ES-I3 (cell line): Measurements from ENCODE around the gene PARD6G.
"Not testable (repeated sequence)": the region's sequence is repeated elsewhere in the genome, so short reads cannot be mapped to it uniquely, and the experiment has no call there.

Experiments
- H3K36me3 ChIP-seq: 2 replicates; pipeline ENCODE4 v1.6.1; 2013; ENCODE audit warnings: mild to moderate bottlenecking, low read length, control low read depth, moderate library complexity; ENCODE audit not compliant: insufficient read depth
- H3K4me1 ChIP-seq: 2 replicates; pipeline ENCODE4 v1.6.1; 2013; ENCODE audit warnings: mild to moderate bottlenecking, control low read depth, low read length; ENCODE audit not compliant: insufficient read depth
- H3K9ac ChIP-seq: 2 replicates; pipeline ENCODE4 v1.6.1; 2013; ENCODE audit warnings: low read depth, mild to moderate bottlenecking, low read length, moderate library complexity
- H3K9me3 ChIP-seq: 2 replicates; pipeline ENCODE4 v1.6.1; 2013; ENCODE audit warnings: mild to moderate bottlenecking, low read length, moderate library complexity; ENCODE audit not compliant: control insufficient read depth, insufficient read depth

The PARD6G gene

DNA sequence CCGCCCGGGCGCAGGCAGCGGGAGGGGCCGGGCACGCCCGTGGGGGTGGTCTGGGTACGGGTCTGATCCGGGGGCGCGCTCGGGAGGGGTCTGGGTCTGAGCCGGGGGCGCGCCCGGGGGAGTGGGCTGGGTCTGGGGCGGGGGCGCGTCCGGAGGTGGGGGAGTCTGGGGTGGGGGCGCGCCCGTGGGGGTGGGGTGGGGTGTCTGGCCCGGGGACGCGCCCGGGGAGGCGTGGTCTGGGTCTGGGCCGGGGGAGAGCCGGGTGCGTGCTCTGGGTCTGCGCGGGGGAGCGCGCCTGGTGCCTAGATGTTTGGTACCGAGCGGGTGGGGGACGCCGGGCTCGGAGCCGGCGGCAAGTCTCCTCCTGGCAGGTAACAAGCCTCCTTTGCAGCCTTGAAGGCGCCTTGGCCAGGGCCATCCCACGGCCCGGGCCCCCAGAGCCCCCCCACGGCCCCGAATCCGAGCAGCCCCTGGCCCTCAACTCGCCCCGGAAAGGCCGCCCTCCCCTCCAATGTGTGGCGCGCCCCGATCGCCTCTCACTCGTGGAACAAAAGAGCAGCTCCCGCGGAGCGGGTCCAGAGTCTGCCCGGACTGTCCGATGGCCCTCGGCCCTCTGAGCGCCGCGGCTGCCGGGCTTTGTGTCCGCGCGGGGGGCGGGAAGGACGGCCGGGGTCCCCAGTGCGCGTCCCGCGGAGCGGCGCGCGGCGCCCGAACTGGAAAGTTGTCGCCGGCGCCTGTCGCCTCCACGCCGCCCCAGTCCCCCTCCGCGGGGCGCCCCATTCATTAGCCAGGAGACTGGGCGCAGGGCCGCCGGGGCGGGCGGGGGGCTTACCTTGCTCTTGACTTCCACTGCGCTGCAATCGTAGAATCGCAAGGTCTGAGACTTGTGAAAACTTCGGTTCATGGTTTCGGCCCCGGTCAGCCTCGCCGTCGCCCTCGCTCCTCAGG, 595 bp downstream of the PARD6G start:
- H3K9me3 ChIP-seq: no peaks in the 10 kb centered on the region
- H3K9ac ChIP-seq: peak overlapping the region; percentile 89
- H3K4me1 ChIP-seq: no peaks in the 10 kb centered on the region
- H3K36me3 ChIP-seq: no peaks in the 10 kb centered on the region

DNA sequence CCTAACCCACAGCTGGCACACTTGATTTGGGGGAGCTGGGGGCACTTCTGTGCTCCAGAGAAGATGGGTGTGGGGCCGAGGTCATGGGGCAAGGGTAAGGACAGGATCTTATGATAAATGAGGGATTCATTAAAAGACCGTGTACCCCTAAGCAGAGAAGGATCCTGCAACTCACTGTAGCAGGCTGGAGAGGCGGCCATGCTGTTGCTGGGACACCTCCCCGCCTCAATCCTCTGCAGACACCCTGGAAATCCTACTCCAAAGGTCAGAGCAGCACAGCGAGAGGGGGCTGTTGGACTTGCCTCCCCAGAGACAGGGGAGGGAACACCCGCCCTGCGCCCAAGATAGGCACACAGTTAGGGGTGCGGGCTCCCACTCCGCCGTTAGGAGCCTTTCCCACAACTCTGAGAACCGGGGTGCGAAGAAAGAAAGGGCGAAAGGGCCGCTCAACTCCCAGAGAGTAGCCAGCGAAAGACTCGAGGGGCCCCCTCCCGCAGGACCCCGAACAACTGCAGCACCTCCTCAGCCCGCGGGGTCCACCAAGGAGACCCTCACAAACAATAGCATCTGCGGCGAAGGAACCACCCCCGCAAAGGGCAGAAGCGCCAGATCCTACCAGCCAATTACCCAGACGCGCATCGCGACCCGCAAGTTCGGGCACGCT, 1.4 kb downstream of the PARD6G start:
- Histone ChIP-seq H3K9ac (peak overlapping the region; percentile 68), H3K9me3 (no peaks in the 10 kb centered on the region), H3K36me3 (no peaks in the 10 kb centered on the region), H3K4me1 (no peaks in the 10 kb centered on the region)

DNA sequence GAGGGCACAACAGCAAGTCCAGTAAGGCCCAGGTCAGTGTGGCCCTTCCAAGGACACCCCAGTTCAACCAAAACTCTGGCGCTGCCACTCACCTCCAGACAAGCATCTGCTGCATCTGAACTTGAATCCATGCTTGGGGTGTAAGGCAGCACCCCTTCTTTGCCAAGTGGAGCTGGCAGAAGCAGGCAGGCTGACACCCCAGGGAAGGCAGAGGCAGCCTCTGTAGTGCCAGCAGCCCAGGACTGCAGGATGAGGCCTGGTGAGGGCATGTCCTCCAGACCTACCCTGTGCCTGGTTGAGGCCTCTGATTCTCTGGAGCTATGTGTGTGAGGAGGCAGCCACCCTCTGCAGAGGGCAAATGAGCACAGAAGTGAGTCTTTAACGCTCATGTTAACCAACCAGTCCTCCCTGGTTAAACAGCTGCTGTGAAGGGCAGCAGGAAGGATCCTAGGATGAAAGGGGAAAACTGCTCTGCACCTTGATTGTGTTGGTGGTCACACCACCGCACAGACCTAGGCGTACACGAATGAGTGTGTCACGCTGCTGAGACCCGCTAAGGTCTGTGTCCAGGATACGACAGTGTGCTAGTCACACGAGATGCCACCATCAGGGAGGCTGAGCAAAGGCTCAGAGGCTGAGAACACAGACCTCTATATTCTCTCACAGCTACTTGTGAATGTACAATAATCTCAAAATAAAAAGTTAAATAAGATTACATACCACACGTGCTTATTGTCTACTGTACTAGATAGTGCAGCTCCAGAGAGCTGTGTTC, 2.2 kb downstream of the PARD6G start:
- H3K4me1 ChIP-seq: no peaks in the 10 kb centered on the region; the same call in 1 of the 2 replicates
- H3K9ac ChIP-seq: peak overlapping the region; percentile 68
- H3K36me3 ChIP-seq: no peaks in the 10 kb centered on the region
- H3K9me3 ChIP-seq: no peaks in the 10 kb centered on the region

DNA sequence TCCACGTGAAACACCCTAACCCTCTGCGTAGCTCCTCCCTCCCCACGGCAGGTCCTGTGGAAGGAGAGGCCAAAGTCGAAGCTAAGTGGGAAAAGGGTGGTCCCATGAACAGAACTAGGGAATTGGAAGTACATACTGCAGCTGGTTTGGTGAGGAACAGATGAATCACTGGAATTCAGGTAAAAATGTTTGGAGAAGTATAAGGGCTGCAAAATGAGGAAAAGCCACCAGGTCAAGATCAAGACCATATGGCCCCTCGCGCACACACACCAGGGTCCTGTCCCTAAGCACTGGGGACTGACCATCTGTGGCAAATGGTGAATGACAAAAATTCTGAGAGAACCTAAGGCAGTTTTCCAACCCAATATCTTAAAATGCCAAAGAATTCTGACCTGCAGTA, 3.1 kb downstream of the PARD6G start:
- H3K9me3 ChIP-seq: no peaks in the 10 kb centered on the region
- H3K9ac ChIP-seq: no peak overlapping the region
- no peaks in the 10 kb centered on the region for H3K36me3 ChIP-seq
- H3K4me1 ChIP-seq: no peaks in the 10 kb centered on the region; the same call in 1 of the 2 replicates

DNA sequence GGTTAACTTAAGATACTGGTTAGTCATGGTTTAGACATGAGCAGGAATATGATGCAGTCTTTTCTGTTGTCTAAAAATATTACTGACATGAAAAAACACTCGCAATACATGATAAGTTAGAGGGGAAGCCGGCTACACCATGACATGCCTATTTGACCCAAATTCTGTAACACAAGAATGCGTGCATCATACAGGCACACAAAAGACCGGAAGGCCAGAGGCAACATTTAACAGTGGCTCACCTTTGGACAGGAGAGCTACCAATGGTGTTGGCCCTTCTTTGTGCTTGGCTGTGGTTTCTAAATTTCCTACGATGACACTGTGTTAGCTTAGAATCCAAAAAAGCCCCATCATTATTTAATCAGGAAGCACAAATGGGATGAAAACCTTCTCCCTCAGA, 4.1 kb downstream of the PARD6G start:
- Histone ChIP-seq H3K36me3 (no peaks in the 10 kb centered on the region), H3K9me3 (no peaks in the 10 kb centered on the region), H3K9ac (no peak overlapping the region), H3K4me1 (no peaks in the 10 kb centered on the region; the same call in 1 of the 2 replicates)

DNA sequence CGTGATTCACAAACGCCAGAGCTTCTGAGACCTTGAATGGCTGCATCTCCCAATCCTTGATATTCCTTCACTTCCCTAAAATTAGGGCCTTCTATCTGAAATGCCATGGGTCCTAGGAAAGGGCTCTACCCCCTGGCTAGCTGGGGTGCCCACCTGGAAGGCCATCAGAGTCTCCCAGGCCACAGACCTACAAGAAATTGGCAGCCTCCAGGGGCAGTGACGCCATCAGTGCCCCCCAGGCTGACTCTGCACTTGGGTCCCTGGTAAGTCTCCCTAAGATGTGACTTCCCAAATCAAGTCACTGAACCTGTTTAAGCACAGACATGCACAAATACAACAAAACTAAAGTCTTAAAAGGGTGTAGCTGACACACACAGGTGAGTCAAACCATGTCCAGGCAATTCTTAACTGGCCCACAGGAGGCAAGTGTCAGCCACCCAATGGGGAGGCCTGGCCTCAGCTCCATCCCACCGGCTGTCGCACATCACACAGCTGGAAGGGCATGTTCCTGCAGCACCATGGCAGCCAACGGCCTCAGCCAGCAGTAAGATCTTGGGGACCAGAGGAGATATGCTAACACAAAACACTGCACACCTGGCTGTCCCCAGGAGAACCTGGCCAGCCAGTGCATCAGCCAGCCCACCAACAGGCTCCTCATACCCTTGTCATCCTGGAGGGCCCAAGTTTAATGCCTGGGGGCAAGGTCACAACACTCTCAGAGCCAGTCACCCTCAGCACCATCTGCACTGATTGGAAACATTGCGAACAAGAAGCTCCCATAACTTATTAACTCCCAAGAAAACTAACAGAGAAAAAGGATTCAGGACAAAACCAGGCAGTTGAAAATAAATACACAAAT, 5.2 kb downstream of the PARD6G start:
- no peaks in the 10 kb centered on the region; the same call in 1 of the 2 replicates for H3K4me1 ChIP-seq
- H3K9me3 ChIP-seq: no peaks in the 10 kb centered on the region
- H3K36me3 ChIP-seq: no peaks in the 10 kb centered on the region
- no peak overlapping the region for H3K9ac ChIP-seq

DNA sequence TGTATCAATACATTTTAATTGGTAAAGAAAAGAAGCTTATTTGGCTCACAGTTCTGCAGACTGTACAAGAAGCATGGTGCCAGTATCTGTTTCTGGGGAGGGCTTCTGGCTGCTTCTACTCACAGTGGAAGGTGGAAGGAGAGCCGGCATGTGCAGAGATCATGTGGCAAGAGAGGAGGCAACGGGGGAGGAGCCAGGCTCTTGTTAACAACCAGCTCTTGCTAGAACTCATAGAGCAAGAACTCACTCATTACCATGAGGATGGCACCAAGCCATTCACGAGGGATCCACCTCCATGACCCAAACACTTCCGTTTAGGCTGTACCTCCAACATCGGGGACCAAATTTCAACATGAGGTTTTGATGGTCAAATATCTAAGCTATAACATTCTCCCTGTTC, 7.5 kb downstream of the PARD6G start:
- H3K9ac ChIP-seq: no peak overlapping the region
- no peaks in the 10 kb centered on the region for H3K36me3 ChIP-seq
- no peaks in the 10 kb centered on the region for H3K9me3 ChIP-seq
- no peaks in the 10 kb centered on the region; the same call in 1 of the 2 replicates for H3K4me1 ChIP-seq

DNA sequence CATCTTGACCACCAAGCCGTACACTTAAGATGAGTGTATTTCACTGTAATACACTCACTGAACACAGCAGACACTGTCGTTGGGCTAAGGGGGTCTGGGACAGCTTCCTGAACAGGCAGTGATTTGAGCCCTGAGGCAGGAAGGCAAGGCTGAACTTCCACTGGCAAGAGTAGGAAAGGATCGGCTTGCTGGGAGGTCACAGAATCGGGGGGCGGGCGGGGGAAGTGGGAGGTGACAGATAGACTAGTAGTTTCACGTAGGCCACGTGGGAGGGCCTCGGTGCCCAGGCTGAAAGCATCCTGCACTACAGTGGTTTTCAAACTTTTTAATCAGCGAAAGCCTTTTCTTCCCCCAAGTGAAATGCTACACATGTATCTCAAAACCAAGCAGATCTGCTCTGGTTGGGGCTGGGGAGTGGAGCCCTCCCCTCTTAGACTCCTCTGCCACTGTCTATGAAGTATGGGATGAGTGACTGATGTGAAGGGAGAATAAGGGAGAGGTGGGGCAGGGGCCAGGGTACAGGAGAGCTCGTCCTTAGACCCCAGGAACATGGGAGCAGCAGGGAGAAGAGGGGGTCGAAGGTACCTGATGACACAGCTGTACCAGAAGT, 8.6 kb downstream of the PARD6G start:
- H3K9ac ChIP-seq: no peak overlapping the region
- no peaks in the 10 kb centered on the region; the same call in 1 of the 2 replicates for H3K4me1 ChIP-seq
- no peaks in the 10 kb centered on the region for H3K9me3 ChIP-seq
- H3K36me3 ChIP-seq: no peaks in the 10 kb centered on the region

DNA sequence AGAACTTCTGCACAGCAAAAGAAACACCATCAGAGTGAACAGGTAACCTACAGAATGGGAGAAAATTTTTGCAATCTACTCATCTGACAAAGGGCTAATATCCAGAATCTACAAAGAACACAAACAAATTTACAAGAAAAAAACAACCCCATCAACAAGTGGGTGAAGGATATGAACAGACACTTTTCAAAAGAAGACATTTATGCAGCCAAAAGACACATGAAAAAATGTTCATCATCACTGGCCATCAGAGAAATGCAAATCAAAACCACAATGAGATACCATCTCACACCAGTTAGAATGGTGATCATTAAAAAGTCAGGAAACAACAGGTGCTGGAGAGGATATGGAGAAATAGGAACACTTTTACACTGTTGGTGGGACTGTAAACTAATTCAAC, 9.8 kb downstream of the PARD6G start:
- not testable (repeated sequence) for H3K9me3 ChIP-seq, H3K36me3 ChIP-seq, H3K9ac ChIP-seq, H3K4me1 ChIP-seq

DNA sequence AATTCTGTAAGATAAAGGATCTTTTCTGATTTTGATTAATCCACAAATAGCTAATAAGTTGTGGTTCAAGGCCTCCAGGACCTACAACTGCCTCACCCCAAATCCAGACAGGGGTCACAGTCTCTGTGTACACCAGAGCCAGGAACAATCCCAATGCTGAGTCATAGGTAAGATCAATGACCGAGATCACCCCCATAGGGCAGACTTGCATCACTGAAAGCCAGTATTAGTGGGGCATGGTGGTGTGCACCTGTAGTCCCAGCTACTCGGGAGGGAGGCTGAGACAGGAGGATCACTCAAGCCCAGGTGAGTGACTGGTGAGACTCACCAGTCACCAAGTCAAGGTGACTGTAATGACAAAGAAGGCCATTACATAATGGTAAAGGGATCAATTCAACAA, 12.9 kb downstream of the PARD6G start:
- Histone ChIP-seq H3K4me1 (no peaks in the 10 kb centered on the region), H3K9me3 (no peaks in the 10 kb centered on the region), H3K36me3 (no peaks in the 10 kb centered on the region), H3K9ac (no peak overlapping the region)

DNA sequence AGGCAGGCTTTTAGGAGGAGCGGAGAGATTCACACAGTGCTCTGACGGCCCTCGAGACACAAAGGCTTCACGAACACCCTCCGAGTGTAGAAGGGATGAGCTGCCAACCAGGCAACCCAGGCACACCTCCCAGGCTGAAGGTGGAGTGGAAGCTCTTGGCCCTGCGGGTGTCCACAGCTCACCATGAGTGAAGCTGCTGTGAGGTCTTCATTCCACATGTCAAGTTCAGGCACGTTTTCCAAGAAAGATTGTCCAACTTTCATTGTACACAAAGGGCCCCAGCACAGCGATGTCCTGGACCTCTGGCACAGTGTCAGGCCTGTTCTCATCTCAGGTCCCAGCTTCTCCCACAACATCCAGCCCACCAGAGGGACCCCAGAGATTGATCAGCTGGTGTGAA, 13.4 kb downstream of the PARD6G start:
- Histone ChIP-seq H3K36me3 (no peaks in the 10 kb centered on the region), H3K9ac (no peak overlapping the region), H3K9me3 (no peaks in the 10 kb centered on the region), H3K4me1 (no peaks in the 10 kb centered on the region)

DNA sequence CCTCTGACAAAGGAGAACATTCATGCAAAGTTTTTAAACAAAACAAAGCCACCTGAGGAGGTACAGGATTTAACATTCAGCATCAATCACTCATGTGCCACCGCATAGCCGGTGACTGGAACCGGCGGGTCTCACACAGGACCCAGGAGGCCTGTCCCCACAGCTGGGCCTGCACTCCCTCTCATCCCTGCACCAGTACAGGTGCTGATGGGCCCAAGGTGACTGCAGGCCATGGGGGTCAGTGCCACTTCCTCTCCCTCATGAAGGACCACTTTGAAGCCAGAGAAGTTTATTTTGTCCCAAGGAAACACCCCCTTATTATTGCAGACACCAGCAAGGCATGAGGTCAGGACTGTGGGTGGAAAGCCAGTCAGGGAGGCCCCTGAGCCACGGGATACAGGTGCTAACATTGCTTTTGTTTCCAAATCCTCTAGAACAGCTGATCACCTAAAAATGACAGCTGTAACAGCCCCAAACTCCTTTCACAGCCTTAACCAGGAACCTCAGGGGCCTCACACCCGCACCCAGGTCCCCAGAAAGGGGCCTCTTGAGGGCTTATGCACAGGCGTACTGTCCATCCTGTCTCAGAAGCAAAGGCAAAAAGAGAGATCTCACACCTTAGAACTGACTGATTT, 14.0 kb downstream of the PARD6G start:
- Histone ChIP-seq H3K36me3 (no peaks in the 10 kb centered on the region), H3K9ac (no peak overlapping the region), H3K4me1 (no peaks in the 10 kb centered on the region), H3K9me3 (no peaks in the 10 kb centered on the region)

DNA sequence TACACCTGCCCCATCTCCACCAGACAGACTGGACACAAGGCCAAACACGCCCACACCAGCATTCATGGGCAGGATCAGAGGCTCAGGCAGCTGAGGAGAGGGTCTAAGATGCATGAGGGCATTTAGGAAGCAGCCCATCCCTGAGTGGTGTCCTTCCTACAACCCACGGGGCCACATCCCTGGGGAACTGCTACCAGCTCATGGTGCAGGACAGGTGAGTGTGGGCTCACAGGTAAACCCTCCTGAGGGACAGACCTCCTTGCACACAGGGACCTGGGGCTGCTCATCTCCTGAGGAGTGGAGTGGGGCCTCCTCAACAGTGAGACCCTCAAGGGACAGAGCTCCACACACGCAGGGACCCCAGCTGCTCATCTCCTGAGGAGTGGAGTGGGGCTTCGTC, 14.6 kb downstream of the PARD6G start:
- Histone ChIP-seq H3K9me3 (no peaks in the 10 kb centered on the region), H3K36me3 (no peaks in the 10 kb centered on the region), H3K9ac (no peak overlapping the region), H3K4me1 (no peaks in the 10 kb centered on the region)
